Measurements from ENCODE around the gene NUP153.

NUP153 gene

DNA sequence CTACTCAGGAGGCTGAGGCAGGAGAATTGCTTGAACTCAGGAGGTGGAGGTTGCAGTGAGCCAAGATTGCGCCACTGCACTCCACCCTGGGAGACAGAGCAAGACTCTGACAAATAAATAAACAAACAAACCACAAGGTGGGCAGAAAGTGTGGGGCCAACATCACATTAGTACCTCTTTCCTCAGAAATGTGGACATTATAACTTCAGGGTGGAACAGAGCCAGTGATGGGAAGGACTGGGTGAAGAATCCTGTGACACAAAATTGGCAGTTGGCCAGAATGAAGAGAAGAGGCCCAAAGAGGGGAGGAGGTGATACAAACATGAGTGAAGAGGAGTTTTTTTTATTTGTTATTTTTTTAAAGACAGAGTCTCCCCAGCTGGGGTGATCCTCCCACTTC is 50.6 kb downstream of the NUP153 start:
- no peak for DNase-seq

DNA sequence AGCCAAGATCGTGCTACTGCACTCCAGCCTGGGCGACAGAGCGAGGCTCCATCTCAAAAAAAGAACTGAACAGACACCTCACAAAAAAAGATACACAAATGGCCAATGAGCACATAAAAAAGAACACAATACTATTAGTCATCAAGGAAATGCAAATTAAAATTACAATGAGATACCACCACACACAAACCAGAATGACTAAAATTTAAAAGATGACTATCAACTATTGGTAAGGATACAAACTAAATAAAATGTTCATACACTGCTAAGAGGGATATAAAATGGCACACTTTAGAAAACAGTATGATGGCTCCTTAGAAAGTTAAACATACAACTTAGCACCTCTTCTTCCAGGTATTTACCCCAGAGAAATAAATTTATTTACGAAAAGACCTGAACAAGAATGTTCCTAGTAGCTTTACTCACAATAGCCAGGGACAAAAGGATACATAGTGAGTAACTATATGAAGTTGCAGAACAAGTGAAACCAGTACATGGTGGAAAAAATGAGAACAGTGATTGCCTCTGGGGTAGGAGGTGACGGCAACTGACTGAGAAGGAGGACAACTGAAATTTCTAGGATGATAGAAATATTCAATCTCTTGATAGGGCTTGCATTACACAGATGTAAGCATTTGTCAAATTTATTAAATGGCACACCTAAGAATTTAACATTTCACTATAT is 53.4 kb downstream of the NUP153 start:
- DNase-seq = no peak

DNA sequence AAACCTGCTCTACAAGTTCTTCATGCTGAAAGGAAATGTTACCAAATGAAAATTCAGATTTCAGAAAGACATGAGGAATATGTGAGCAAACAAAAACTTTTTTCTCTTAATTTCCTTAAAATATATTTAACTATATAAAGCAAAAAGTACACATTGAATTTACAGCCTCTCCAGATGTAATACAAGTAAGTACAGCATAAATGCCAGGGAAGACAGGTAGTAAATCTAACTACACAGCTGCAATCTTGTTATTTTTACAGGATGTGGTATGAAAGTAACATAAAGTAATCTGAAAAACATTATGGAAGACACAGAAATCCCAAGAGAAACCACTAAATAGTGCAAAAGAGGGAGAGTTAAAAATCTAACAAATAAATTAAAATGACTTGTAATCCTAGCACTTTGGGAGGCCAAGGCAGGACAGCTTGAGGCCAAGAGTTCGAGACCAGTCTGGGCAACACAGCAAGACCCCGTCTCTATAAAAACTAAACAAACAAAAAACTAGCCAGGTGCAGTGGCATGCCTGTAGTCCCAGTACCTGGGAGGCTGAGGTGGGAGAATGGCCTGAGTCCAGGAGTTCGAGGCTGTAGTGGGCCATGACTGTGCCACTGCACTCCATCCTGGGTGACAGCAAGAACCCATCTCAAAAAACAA is 55.9 kb downstream of the NUP153 start:
- DNase-seq = no peak

DNA sequence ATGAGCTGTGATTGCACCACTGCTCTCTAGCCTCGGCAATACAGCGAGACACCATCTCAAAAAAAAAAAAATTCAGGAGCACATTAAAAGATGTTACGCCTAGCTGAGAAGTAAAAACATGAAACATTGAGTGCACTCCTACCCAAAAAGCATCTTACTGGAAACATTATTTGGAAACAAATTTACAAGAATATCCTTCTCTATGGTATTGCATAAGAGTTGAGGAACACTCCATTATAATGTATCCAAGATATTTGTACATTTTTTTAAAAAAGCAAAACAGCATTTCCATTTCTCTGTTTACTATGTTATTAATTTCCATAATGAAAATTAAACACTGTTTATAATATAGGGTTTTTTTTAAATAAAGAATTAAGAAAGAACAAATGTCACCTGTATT is 58.0 kb downstream of the NUP153 start:
- no peak for DNase-seq

DNA sequence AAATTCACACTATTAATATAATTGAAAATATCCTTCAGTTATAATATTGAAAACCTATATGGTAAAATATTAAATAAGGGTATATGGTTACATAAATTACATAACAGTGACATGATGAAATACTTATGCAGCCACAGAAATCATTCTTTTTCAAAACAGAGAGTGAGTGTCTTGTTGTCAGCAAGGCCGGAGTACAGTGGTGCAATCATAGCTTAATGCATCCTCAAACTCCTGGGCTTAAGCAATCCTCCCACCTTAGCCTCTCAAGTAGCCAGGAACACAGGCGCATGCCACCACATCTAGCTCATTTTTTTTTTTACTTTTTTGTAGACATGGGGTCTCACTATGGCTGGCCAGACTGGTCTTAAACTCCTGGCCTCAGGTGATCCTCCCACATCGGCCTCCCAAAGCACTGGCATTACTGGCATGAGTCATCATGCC is 66.2 kb downstream of the NUP153 start:
- no peak for DNase-seq

DNA sequence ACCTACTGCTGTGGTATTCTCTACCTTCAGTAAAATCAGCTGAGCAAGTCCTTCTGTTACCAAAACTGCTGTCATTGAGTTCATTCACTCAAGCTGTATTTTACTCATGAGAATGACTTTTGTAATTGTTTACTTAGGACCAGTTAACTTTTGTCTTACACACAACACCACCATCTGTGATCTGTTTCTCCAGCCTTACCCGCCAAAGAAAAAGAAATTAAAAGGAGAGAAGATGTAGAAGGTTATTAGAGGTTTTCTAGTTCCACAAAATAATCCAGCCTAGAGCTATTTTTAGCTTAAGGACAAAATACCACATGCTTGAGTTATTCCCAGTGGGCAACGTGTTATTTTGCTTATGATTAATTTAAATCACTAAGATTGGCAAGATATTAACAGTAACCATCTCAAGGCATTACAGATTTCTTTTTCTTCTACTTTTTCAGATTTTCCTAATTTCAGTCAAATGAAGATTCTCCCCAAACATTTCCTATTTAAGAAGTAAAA is 68.5 kb downstream of the NUP153 start:
- DNase-seq = no peak

DNA sequence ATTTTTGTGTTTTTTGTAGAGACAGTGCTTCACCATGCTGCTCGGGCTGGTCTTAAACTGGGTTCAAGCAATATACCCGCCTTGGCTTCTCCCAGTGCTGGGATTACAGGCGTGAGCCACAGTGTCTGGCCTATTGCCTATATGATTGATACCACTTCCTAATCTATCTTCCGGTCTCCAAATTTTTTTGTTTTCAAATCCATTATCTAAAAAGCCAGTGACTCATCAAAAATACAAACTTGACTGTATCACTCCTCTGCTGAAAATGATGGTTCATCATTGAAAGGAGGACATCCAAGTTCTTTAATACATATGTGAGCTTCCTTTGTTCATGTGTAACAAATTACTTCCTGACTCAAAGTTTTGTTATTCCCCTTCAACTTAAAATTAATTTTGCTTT is 71.2 kb downstream of the NUP153 start:
- DNase-seq = no peak

DNA sequence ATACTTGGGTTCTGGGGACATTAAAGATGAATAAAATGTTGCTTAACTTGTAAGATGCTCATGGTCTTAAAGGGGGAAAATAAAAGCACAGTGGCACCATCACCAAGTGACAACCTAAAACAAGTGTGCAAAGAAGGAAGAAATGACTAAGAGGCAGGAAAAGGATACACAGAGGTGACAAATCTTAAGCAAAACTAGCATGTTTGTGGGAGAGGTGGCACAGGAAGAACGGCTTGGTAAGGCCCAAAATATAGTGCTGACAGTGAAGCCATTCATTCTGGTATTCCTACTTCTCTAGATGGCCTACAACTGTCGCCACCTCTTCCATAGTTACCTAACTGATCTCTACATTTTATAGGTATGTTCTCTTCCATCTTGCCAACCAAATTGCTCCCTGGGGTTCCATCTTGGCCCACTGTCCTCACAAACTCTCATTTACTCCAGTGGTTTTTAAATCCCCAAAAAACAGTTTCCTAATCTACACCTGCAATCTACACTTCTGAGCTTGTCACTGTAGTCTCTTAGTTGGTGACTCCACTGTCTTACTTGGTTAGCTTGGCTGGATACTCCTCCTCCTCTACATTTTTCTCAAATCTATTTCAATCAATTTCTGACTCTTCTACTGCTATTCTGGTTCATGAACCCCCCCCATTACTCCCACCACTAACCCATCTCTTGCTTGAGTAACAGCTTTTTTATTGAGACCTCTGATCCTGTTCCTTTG is 73.1 kb downstream of the NUP153 start:
- no peak for DNase-seq

DNA sequence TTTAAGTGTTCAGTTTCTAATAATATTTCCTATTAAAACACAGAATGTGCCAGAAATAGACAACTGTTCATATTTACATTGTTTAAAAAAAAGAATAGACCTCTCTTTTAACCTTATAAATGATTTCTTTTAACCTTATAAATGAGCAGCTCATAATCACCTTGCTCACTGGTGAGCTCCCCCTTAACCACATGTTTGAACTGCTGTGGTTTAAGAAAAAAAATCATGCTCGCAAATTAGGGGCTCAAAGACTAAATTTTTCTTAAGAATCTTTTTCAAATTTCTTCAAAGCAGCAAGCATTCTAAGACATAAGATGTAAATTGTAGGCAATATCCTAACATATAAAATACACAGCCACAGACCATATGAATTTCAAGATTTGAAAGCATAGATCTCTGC is 73.8 kb downstream of the NUP153 start:
- no peak for DNase-seq

DNA sequence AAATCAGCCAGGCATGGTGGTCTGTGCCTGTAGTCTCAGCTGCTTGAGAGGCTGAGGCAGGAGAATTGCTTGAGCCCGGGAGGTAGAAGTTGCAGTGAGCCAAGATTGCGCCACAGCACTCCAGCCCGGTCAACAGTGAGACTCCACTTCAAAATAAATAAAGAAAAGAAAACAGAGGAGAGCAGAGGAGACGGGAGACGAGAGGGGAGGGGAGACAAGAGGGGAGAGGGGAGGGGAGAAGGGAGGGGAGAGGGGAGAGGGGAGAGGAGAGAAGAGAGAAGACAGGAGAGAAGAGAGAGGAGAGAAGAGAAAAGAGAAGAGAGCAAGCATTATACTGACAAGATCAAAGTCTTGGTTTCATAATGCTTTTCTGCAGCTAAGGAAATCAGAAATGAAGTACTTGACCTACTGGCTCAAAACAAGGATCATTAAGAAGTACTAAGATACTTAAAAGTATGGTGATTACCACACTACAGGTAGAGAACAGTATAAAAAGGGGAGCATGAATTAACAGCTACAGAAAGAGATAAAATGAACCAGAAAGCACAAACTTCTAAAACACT is 76.1 kb downstream of the NUP153 start:
- no peak for DNase-seq

DNA sequence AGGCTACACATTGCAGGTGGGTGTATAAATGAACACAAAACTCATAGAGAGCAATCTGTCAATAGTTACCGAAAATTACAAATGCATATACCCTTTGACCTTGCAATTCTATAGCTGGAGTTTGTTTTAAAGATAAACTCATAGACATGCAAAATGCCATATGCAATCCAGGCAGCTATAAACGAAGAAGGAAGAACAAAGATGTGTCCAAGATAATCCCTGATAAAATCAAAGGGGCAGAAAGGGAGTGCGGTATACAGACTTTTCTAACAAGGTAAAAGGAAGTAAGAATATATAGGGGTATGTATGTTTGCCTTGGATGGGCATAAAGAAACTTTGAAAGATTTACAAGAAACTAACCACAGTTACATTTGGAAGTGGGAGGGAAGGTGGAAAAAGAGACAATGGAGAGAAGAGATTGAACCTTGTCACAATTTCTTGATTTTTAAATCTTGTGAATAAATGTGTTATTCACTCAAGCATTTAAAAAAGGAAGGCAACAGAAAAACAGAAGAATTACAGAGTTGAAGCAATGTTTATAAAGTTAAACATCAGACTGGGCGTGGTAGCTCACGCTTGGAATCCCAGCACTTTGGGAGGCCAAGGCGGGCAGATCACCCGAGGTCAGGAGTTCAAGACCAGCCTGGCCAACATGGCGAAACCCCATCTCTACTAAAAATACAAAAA is 76.8 kb downstream of the NUP153 start:
- DNase-seq = no peak

DNA sequence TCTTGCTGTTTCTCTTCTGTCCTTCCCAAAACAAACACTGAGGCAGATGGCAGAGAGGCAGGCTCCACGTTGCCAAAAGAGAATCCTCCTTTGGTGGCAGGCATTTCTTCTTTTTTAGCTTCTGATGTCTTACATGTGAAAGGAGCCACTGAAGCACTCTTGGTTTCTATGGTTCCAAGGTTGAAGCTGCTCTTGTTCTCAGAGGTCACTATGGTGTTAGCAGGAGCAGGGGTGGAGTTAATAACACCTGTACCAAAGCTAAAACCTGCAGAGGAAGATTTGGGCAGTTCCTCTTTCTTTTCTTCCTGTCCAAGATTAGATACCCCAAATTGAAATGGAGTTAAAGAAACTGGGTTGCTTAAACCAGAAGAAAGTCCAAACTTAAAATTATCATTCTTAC is 77.9 kb downstream of the NUP153 start:
- DNase-seq = no peak

DNA sequence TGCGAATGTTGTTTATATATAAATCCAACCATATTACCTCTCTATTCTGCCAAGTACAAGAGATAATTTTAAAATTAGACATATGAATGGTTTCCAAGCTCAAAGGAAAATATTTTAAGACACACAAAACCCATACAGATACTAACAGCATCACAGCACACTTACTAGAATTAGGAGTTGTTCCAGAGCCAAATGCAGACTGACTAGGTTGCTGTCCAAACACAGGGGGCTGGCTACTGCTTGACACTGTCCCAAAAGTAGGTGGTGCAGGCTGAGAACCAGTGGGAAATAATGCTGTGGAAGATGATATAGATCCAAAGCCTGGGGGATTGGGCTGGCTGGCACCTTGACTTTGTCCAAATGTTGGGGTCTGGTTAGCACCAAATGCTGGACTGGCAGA is 82.3 kb downstream of the NUP153 start:
- no peak for DNase-seq

DNA sequence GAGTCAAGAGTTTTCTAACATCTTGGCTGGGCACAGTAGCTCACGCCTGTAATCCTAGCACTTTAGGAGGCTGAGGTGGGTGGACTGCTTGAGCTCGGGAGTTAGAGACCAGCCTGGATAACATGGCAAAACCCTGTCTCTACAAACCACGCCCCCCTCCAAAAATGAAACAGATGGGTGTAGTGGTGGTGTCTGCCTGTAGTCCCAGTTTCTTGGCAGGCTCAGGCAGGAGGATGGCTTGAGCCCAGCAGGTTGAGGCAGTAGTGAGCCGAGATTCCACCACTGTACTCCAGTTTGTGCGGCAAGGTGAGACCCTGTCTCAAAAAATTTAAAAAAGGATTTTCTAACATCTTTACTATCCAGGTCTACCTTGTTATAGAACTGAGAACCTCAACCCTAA is 84.6 kb downstream of the NUP153 start:
- DNase-seq = no peak

DNA sequence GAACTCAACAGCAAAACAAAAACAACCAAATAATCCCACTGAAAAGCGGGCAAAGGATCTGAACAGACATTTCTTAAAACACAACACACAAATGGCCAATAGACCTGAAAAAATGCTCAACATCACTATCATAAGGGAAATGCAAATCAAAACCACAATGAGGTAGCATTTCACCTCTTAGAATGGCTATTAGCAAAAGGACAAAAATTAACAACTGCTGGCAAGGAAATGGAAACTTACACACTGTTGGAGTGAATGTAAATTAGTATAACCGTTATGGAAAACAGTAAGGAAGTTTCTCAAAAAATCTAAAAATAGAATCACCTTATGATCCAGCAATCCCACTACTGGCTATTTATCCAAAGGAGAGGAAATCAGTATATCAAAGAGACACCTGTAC is 85.7 kb downstream of the NUP153 start:
- peak in 1 of 2 donors; percentile 34 for DNase-seq

DNA sequence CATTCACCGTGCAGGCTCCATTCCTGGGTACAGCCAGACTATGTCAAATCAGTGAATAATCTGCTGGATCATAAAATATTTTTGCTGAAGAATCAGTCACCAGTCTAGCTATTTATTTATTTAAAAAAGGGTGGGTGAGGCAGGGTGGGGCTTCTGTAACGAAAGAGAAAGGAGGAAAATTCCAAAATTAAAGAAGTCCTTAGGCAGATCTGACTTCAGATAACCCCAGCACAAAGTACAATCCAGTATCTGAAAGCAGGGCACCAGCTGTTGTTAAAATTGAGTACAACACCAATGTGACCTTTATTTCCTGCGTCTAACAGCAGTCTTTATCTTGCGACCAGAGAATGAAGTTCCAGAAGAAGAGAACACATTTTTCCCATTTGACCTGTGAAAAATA is 90.9 kb downstream of the NUP153 start:
- no peak for DNase-seq

DNA sequence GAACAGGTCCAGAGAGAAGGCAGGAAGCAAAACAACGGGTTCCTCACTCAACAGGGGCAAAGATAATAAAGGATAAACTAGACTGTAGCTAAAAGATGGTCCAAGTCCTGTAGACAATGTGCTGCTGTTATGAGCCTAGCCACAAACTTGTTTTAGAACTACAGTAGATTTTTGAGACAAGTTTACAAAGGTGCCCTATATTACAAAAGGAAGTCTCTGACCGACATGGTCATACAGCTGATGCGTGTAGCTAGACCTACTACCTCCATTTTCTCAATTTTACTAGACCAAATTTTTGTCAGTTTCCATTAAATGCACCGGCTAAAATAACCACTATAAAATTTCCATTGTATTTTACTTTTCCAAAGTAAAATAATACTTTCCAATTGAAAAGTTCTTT is 94.7 kb downstream of the NUP153 start:
- DNase-seq = no peak

DNA sequence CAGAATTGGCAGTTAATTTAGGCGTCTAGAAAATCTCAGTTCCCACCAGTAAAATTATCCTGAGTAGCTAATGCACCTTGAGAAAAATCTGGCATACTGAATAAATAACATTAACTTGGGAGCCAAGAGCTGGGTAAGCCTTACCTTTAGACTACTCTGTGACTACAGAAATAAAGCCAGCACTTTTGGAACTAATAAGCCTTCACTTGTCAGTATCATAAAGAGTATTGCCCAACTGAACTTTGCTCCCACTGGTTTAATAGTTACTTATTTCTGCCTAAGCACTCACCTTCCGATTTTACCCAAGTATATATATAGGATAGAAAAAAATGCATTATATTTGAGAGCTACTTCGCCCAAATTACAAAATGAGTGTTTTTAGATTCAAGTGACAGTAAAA is 95.9 kb downstream of the NUP153 start:
- no peak for DNase-seq

DNA sequence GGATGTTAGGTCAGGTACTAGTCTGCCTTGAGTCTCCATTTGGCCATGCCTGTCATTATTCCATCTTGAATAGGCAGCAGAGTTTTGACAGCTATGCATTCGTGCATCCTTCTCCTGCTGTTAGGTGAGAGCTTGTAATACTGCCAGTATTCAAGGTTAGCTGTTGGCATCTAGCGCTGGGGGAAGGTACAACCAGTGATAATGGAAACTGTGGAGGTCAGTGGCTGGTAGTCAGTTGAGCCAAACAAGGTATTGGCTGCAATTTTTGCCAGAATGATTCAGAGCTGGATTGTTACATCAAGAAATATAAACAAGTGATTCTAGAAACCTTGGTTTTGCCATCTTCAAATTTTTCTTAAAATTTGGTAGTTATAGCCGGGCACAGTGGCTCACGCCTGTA is 100.1 kb downstream of the NUP153 start:
- DNase-seq = no peak

DNA sequence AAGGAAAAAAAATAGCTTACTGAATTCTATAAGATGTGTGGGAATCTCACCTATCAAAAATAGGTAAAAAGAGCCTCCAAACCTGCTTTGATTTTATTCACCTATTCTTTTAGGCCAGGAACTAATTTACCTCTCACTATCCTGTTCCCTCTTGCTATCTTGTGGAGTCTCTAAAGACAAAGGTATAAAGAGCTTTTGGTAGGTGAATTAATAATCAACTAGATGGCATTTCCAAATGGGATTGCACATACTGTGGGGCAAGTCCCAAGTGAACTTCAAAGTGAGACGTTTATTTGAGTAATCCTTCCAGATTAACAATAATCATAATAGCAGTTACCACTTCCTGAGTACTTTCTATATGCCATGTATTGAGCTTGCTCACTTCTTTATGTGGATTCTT is 103.8 kb downstream of the NUP153 start:
- DNase-seq = no peak

DNA sequence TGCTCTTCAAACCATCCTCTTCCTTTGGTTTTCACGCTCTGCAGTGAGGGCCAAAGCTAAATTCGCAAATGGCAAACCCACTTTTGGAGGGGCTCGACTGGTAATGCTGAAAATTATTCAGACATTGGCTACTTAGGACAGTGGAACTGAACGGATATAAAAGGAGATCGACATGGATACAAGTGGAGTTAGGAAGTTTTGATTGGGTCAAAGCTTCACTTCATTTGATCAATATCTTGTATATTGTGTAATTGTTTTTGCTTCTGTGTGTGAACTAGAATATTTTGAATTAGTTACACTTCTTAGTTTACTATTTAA is 105.4 kb downstream of the NUP153 start:
- DNase-seq = no peak

DNA sequence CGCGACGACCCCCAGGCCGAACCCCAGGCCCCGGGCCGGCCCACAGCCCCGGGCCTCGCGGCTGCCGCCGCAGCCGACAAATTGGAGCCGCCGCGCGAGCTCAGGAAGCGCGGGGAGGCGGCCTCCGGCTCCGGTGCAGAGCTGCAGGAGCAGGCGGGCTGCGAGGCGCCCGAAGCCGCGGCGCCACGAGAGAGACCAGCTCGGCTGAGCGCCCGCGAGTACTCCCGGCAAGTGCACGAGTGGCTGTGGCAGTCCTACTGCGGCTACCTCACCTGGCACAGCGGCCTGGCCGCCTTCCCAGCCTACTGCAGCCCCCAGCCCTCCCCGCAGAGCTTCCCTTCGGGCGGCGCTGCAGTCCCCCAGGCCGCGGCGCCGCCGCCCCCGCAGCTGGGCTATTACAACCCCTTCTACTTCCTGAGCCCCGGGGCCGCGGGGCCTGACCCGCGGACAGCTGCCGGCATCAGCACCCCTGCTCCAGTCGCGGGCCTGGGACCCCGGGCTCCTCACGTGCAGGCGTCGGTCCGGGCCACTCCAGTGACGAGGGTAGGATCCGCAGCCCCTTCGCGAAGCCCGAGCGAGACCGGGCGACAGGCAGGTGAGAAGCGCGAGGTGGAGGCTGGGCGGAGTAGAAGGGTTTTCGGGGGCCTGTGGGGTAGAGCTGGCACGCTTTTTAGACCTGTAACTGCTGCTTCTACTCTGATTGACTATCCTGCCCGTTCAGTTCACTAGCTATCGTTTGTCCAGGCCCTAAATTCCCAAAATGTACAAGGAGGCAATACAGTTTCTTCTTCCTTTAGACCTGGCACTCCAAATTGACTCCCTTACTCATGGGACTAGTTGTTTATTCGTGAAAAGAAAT is 106.0 kb downstream of the NUP153 start:
- peak in 1 of 2 donors; percentile 67 for DNase-seq

Measured in hippocampal formation (tissue), 2 donors.